ENCODE results near the gene IL12A.

- TF ChIP-seq CTCF (IDR thresholded peaks at IDR 0.05; ENCODE audit: low read depth, low read length) (peak; percentile 53), POLR2A (IDR thresholded peaks at IDR 0.05; ENCODE audit: extremely low read depth, insufficient read length) (no peak)
These were observed 15.0 kb downstream of the IL12A start for GRCh38 chr3:160003520-160004128.
